Activated naive CD4-positive, alpha-beta T cell treated with Interleukin-2 at 50 U/mL for 16 hours (primary cell): ENCODE measurements around the gene CDKN2B-AS1.
A peak's percentile ranks its signal among the peaks of the same experiment; 100 is the strongest.
"Not testable (repeated sequence)": the region's sequence is repeated elsewhere in the genome, so short reads cannot be mapped to it uniquely, and the experiment has no call there.

ENCODE experiments used
- DNase-seq: peaks from one replicate; pipeline ENCODE4 v3.0.0-alpha.2; 2020

The CDKN2B-AS1 gene

DNA sequence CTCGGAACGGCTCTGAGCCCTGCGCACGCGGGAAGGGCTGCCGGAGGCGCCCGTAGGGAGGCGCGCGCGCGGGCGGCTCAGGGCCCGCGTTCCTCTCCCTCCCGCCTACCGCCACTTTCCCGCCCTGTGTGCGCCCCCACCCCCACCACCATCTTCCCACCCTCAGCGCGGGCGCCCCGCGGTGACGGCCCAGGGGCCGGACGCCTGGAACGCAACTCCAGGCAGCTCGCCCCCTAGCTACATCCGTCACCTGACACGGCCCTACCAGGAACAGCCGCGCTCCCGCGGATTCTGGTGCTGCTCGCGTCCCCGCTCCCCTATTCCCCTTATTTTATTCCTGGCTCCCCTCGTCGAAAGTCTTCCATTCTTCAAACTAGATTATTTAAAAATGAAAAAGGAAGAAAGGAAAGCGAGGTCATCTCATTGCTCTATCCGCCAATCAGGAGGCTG is at the start of gene CDKN2B-AS1:
Gene CDKN2B-AS1 (plus strand): TSS at position 236 of the 450 bp plus-strand sequence.
- peak; percentile 56 for DNase-seq

- DNase-seq: no peak
Observed at GRCh38 chr9:21945606-21946005, 49.0 kb upstream of the CDKN2B-AS1 start.

DNA sequence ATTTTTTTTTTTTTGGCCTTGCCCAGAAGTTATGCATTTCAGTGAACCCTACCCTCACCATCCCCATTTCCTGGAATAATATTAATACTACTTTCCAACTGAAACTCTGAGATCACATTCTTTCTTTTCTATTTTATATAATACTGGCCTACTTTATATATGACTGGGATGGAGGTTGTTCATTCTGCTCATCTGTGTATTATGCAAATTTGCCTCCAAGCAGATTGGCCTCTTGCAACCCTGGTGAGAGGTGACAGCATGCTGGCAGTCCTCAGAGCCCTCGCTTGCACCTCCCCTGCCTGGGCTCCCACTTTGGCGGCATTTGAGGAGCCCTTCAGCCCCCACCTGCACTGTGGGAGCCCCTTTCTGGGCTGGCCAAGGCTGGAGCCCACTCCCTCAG is 35.8 kb upstream of the CDKN2B-AS1 start:
- DNase-seq: no peak

DNA sequence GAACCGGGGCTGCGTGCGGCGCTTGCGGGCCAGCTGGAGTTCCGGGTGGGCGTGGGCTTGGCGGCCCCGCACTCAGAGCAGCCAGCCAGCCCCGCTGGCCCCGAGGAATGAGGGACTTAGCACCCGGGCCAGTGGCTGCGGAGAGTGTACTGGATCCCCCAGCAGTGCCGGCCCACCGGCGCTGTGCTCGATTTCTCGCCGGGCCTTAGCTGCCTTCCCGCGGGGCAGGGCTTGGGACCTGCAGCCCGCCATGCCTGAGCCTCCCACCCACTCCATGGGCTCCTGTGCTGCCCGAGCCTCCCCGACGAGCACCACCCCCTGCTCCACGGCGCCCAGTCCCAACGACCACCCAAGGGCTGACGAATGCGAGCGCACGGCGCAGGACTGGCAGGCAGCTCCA is 35.3 kb upstream of the CDKN2B-AS1 start:
- DNase-seq: not testable (repeated sequence)

DNA sequence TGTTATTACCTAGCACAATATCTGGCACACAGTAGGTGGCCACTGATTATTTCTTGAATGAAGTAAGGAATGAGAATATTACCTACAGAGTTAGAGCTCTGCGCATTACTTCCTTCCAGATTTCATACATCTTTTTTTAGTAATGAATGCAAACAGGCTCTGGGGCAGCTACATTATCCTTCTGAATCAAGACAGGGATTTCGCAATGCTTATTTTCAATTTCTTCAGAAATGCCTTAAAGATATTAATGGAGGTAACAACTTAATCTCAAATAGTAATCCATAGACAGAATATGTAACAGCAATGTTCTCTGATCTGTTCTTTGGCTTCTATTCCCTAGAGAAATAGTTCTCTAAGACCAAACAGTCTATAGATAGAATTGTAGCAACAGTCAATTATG is 33.0 kb upstream of the CDKN2B-AS1 start:
- DNase-seq: no peak

DNA sequence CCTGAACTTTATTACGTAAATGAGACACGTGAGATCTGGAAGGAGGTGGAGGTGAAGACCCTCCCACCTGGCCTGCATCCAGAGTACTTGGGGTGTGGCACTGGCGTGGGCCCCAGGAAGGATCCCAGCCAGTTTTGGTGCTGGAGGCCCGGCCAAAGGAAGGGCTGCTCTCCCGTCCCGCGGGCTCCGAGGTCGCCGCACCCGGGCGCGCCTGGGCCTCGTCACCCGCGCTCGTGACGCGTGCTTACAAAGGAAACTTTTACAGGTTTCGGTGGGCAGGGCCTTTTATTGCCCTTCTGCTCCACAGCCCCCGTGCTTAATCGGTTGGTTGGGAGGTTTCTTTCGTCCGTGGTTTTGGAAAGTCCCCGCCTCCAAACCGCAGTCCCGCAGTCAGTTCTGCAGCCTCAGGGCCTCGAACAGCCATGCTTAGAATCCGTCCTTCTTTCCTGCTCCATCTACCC is 29.6 kb upstream of the CDKN2B-AS1 start:
- peak; percentile 79 for DNase-seq

- peak; percentile 52 for DNase-seq
Observed at GRCh38 chr9:21965401-21965951, 29.1 kb upstream of the CDKN2B-AS1 start.

DNA sequence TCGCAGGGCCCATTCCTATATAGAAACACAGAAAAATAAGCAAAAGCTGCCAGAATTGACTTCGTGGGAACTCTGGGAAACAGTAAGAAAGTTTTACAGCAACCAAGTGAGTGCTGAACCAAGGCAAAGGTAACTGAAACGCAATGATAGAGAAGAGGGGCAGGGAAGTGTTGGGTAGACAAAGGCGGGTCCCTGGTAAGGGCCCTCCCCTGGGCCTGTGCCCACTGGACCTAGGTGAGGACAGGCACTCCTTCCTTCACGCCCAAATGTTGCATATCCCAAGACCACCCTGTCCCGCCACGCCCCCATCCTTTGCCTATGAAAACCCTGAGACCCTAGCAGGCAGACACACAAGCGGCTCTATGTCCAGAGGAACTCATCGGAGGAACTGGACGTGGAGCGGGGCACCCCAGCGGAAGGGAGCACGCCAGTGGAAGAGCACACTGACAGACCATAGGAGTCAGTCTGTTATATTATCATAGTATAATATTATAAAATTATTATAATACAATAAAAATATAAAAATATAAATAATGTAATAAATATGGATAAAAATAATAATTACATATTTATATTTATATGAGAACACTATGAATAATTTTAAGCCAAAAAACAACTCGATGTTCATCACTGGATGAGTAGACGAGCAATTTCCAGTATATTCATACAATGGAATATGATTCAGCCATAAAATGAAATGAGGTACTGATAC is 28.3 kb upstream of the CDKN2B-AS1 start:
- DNase-seq: no peak

DNA sequence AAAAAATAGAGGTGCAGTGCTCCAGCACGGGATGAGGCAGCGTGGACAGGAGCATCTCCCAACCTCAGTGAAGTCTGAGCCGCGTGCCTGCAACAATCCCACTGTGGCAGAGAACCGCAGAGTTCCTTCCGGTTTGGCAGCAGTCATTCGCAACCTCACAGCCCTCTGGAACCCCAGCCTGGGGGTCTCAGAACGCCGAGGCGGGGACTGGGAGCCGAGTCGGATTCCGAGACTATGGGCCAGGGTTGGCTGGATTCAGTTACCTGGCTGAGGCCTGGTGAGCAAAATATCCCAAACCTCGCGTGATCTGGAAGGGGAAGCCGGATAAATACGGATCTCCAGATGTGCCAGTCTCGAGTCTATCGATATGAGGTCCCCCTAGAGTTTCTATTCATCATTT is 27.4 kb upstream of the CDKN2B-AS1 start:
- no peak for DNase-seq

- no peak for DNase-seq
Observed at GRCh38 chr9:21967702-21968101, 26.9 kb upstream of the CDKN2B-AS1 start.

DNA sequence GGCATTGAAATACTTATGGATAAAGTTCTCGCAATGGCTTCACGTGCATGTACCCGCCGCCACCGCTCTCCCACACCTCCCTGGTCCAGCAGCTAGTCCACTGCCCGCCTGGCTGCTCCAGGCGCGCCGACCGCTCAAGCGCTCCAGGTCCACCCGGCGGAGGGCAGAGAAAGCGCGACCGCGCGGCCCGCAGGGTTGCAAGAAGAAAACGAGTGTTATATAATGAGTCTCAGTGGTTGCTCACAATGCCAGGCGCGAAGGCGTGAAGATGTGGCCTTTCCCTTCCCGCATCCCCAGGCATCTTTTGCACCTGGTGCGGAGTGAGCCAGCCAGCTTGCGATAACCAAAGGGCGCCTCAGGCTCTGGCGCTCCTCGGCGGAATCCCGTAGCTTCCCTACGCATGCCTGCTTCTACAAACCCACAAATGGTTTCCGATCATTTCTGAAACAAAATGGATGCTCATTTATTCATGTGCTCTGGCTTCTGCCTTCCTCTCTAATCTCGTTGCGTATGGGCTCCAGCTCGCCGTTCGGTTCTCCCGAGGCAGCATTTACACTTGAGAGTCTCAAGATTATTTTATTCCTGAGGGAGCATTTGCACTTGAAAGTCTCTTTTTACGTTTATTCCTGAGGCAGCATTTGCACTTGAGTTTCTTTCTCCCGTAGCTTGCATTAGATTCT is 26.1 kb upstream of the CDKN2B-AS1 start:
- DNase-seq: no peak

DNA sequence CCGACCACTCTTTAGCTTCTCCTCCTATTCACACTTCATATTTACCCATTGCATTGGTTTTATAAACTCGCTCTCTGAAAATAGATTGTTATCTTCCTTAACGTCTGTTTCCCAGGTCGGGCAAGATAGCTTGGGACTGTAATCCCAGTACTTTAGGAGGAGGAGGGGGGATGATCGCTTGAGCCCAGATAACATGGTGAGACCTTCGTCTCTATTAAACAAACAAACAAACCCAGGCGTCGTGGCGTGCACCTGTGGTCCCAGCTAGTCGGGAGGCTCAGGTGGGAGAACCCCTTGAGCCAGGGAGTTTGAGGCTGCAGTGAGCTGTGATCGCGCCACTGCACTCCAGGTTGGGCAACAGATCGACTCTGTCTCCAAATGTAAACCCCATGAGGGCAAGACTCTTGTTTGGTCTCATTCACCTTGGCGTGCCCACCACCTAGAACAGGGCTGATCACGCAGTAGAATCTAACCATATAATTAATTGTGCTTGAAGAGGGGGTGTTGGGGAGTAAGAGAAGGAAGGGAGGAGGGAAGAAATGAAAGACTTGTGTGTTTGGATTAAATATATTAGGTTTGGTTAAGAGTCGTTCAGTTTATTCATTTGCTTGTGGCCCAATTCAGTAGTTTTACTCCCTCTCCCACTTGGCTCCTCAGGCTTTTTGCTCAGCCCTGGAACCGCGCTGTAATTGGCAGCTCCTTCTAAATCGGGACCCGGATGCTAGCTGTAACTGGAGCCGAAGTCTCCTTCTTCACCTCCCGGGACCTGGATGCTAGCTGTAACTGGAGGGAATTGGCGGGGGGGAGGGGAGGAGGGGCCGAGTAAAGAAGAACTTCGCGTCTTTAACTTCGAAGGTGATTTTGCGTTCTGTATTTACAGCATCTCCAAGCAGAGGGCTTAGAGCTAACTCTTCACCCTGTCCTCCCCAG is 25.3 kb upstream of the CDKN2B-AS1 start:
- DNase-seq: no peak

DNA sequence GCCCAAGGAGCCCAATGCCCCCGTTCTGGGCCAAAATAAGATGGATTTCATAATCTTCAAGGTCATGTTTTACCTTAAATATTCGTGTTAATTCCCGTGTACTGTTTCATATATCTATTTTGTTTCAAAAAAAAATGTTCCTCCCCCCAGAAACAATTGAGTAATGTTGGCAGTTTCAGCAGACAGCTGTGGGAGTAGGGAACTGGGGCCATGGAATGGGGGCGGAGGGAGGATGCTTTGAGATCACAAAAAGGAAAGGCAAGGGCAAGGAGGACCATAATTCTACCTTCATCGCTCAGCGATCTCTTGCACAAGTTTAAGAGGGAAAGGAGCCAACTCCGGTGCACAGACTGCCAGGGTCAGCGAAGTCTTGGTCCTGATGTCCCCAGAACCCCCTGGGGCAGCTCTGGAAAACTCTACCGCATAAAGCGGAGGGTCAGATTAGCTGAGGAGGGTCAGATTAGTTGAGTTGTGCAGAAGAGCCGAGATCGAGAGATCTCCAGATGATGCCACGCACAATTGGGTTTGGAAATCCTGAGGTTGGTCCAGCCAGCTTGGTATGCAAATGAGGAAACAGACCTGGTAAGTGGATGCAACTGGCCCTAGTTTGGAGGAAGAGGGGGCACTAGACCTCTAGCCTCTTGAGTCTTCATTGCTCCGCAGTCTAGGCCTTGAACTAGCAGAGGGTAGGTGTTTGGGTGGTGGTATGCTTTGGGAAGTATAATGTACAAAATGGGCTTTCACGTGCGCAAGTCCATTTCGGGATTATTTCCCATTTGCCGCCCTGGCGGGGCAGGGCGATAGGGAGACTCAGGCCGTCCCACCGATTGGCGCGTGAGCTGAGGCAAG is 24.4 kb upstream of the CDKN2B-AS1 start:
- DNase-seq: no peak

DNA sequence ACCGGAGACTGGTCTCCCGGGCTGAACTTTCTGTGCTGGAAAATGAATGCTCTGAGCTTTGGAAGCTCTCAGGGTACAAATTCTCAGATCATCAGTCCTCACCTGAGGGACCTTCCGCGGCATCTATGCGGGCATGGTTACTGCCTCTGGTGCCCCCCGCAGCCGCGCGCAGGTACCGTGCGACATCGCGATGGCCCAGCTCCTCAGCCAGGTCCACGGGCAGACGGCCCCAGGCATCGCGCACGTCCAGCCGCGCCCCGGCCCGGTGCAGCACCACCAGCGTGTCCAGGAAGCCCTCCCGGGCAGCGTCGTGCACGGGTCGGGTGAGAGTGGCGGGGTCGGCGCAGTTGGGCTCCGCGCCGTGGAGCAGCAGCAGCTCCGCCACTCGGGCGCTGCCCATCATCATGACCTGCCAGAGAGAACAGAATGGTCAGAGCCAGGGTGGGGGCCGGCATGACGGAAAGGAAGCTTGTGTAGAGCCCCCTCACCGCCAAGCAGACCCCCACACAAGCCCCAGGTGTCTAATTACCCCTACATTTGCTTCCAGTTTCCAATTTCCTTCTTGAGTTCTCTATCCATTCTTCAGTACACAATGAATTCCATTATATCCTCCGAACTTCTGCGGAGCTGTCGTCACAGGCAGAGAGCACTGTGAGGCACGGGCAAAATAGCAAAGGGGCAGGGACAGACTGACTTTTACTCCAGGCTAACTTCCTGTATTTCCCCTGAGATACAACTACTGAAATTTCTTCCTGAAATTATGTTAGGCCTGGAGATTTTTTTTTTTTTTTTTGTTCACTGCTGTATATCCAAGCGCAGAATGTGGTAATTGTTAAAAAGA is 23.6 kb upstream of the CDKN2B-AS1 start:
- no peak for DNase-seq

GRCh38 chr9:21972361-21972760 is 22.2 kb upstream of the CDKN2B-AS1 start:
- DNase-seq: no peak

DNA sequence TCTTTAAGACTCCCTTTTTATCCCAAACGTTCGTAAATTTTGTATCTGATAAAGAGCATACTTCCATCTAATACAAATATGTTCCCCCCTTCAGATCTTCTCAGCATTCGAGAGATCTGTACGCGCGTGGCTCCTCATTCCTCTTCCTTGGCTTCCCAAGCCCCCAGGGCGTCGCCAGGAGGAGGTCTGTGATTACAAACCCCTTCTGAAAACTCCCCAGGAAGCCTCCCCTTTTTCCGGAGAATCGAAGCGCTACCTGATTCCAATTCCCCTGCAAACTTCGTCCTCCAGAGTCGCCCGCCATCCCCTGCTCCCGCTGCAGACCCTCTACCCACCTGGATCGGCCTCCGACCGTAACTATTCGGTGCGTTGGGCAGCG is 20.3 kb upstream of the CDKN2B-AS1 start:
- DNase-seq: no peak

- DNase-seq: peak; percentile 56
Observed at GRCh38 chr9:21974722-21975409, 19.7 kb upstream of the CDKN2B-AS1 start.

GRCh38 chr9:21976334-21976875 is 18.2 kb upstream of the CDKN2B-AS1 start:
- DNase-seq: no peak

DNA sequence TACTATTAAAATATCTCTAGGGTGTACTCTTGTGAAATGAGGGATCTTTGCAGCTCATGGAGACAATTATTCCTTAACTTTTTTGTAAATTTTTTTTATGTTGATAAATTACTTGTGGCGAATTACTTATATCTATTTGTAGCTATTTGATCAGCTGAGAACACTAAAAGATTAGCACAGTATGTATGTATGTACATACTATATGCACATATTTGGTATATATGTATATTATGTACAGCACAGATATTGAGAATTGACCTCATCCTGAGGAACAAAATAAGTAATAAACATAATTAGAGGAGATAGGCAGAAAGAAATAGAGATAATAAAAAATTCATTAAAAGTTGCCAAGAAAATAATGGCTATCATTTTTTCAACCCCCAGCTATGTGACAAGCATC is 12.2 kb upstream of the CDKN2B-AS1 start:
- no peak for DNase-seq
